H54 (cell line): ENCODE data around the gene NUP107.

Experiments
- DNase-seq: peaks from one replicate; pipeline ENCODE4 v3.0.0; 2011; ENCODE audit warnings: low spot score, mixed read lengths; ENCODE audit not compliant: insufficient read length
- FAIRE-seq: peaks from 3 replicates; lab custom pipeline; 2011; peaks lifted over from hg19 to GRCh38; lab: Jason Lieb, UNC
- POLR2A ChIP-seq: IDR thresholded peaks from 2 replicates; pipeline ENCODE4 v1.6.1; 2011; ENCODE audit warnings: low read depth, mild to moderate bottlenecking, low read length

Gene NUP107

DNA sequence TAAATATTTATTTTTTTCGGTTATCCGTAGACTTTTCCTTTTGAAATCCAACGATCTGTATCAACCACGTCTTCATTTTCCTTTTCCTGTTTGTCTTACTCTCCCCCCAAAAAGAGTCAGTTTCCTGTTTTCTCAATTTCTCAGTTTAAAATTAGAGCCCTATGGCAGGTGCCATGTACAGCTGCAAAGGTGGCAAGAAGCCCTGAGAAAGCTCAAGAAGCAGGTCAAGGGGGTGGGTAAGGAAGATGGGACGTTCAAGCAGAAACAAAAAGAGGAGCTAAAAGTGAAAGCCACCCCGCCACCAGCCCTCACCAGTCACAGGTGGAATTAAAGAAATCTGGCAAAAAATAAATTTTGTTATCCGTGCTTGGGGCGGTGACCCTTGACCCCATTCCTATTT is 85.9 kb downstream of the NUP107 start:
- no peak for TF ChIP-seq POLR2A
- FAIRE-seq (no peak), DNase-seq (no peak)

DNA sequence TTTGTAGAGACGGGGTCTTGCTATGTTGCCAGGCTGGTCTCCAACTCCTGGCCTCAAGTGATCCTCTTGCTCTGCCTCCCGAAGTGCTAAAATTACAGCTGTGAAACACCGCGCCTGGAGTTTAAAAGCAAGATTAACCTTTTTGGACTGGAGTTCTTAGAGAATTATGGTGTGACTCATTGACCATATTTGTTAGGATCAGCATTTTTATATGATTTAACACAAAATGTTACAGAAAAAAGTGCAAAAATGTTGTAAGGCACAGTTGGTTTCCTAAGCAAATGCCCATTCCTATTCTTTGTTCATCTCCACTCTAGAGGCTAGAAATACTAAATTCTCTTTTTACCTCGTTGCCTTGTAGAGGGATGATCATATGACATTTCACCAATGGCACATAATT is 86.8 kb downstream of the NUP107 start:
- no peak for DNase-seq
- no peak for TF ChIP-seq POLR2A
- no peak for FAIRE-seq

DNA sequence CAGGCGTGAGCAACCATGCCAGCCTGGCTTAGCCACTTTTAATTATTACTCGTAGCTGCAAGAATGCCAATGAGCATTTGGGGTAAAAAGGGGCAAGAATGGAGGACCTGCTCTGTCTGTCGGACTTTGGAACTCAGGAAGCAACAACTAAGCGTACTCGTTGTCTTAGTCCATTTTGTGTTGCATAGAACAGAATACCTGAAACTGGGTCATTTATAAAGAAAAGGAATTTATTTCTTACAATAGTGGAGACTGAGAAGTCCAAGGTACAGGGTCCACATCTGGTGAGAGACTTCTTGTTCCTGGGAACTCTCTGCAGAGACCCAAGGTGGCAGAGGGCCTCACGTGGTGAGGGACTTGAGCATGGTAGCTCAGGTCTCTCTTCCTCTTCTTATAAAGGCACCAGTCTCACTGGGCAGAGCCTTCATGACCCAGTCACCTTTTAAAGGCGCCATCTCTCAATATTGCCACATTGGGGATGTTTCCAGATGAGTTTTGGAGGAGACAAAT is 88.4 kb downstream of the NUP107 start:
- FAIRE-seq, result no peak
- no peak for DNase-seq
- no peak for TF ChIP-seq POLR2A

DNA sequence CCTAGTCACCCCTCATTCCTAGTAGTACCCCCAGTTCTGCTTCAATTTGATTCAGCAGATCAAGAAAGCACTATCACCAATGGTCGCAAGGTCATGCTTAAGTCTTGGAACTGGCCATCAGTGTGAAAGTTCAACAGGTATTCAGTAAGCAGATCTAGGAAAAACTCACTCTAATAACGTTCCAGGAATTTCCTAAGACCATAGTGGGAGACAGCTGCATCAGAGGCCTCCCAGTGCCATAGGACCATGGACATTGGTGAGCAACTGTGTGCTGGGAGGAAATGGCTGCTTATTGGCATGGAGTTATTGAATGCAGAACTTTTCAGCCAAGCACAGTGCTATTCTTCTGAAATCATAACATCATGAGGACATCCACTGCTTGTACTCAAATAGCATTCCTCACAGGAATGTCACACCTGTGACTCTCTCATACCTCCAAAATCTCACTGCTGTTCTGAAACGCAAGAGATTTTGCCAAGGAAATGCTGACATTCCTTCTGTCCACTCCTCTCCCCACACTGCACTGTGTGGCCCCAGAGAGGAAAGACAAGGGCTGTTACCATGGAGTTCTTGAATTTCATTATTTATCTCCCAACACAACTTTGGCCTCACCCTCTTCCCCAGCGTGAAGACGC is 90.3 kb downstream of the NUP107 start:
- DNase-seq (no peak), FAIRE-seq (no peak)
- TF ChIP-seq POLR2A, result no peak

DNA sequence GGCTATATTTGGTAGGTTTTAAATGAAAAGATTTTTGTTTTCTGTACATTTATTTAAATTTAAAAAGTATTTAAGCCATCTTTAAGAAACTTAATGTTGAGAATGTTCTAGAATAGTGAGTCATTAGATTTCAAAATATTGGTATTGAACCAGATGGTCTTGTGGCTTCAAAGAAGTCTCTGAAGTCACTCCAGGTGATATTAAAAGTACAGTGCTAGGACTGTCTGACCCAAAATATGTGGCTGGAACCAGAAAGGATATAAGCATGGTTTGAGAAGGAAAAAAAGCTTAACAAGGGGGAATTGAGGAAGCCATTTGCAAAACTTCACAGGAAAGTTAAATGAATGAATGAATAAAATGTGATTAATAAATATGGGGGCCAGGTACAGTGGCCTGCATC is 92.5 kb downstream of the NUP107 start:
- no peak for FAIRE-seq
- no peak for DNase-seq
- no peak for TF ChIP-seq POLR2A

DNA sequence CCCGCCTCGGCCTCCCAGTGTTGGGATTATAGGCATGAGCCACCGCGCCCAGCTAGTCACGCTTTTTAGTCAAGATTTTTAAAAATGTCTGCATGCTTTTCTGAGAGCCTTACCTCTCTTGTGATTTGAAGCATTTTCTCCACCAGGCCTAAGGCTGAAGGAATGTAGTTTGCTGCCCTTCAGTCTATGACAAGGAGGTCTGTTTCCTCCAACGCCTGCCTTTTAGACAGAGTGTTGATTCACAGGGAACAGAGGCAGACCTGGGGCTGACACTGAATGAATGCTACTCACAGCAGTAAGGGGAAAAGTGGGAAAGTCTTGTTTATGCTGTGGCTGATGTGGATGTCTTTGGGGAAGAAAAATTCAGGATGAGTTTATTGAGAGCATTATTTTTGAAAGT is 94.0 kb downstream of the NUP107 start:
- DNase-seq (no peak), FAIRE-seq (no peak)
- TF ChIP-seq POLR2A, result no peak

DNA sequence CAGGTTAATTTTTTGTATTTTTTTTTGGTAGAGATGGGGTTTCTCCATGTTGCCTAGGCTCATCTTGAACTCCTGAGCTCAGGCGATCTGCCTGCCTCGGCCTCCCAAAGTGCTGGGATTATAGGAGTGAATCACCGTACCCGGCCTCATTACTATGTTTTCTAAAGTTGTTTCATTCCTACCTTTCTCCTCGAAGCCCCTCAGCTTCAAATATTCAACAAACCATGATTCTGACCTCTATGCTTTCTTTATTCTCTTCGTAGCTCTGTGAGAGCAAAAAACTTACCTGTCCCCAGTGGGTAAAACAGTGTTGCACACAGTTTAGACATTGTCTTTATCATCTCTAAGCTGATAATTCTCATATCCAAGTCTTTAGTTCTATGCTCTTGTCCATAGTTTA is 95.0 kb downstream of the NUP107 start:
- DNase-seq, result no peak
- no peak for TF ChIP-seq POLR2A
- no peak for FAIRE-seq

DNA sequence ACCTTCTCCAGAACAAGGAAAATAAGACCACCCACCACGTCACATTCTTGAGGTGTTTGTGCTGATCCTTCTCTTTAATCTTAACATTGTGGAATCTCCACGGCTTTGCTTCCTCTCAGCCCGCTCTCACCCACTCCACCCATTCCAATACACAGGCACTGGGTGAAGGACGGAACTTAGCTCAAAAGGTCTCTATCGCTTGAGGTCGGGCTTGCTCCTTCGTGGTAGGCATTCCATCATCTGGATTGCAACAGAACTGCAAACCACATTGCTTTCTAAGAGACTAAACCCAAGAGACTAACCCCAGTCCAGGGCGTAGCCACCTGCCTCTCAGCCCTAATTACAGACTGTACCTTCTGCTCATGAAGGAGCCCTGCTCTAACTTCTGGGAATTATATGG is 97.2 kb downstream of the NUP107 start:
- TF ChIP-seq POLR2A, result no peak
- FAIRE-seq (no peak), DNase-seq (no peak)

DNA sequence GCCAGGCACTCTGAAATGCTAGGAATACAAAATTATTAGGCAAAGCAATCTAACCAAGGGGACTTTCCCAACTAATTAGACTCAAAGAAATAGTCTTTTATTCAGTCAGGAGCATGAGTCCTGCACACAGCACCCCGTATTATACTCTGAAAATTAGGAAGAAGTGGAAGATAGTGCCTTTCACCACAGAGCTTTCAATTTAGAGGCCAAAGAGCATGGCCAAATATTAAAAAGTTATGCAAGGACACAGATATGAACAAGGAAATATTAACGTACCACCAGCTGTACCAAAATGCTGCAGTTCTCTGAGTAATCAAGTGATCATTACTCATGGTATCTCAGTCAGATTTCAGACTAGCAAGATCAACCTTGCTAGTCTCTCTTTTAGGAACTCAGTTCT is 98.6 kb downstream of the NUP107 start:
- no peak for DNase-seq
- TF ChIP-seq POLR2A, result no peak
- FAIRE-seq, result no peak

DNA sequence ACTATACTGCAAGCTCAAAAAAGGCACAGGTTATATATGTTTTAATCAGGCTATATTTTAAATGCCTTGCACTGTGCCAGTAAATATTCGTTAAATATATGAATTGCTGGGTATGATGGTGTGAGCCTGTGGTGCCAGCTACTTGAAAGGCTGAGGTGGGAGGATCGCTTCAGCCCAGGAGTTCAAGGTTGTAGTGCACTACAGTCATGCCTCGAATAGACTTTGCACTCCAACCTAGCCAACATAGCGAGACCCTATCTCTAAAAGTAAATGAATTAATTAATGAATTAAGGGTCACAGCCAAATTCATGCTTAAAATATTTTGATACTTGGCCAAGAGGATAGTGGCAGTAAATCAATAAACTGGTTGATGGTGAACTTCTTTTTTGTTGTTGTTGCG is 99.0 kb downstream of the NUP107 start:
- FAIRE-seq, result no peak

DNA sequence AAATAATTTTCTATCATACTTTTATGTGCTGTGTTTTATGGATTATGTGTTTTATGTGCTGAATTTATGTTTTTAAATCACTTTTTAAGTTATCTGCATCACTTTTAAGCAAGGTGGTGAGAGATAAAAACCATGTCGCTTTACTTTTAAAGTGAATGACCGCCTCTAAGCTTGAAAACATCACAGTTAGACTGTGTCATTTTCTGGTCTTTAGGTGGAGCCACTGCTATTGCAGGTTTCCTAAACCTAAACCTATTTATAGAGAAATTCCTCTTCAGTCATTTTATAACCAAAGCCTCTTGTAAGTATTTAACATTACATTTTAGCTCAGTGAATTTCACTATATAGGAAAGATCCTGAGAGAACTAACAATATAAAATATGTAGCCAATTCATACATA is 100.2 kb downstream of the NUP107 start:
- no peak for TF ChIP-seq POLR2A
- no peak for DNase-seq
- FAIRE-seq, result no peak

More for the DNA sequence above, 99.0 kb downstream of the NUP107 start:
- no peak for DNase-seq
- no peak for TF ChIP-seq POLR2A

DNA sequence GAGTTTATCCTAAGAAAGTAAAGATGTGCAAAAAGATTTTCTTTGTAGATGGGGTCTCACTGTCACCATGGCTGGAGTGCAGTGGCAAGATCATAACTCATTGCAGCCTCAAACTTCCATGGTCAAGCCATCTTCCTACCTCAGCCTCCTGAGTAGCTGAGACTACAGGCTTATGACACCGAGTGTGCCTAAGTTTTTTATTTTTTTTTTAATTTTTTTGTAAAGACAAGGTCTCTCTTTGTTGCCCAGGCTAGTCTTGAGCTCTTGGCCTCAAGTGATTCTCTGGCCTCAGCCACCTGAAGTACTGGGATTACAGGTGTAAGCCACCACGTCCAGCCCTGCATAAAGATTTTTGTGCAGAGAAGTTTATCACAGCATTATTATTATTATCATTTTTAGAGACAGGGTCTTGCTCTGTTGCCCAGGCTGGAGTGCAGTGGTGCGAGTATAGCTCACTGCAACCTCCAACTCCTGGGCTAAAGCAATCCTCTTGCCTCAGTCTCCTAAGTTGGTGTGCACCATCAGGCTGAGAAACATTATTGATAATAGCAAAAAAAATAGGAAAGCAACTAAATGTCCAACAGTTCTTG is 101.9 kb downstream of the NUP107 start:
- DNase-seq (no peak), FAIRE-seq (no peak)
- no peak for TF ChIP-seq POLR2A

DNA sequence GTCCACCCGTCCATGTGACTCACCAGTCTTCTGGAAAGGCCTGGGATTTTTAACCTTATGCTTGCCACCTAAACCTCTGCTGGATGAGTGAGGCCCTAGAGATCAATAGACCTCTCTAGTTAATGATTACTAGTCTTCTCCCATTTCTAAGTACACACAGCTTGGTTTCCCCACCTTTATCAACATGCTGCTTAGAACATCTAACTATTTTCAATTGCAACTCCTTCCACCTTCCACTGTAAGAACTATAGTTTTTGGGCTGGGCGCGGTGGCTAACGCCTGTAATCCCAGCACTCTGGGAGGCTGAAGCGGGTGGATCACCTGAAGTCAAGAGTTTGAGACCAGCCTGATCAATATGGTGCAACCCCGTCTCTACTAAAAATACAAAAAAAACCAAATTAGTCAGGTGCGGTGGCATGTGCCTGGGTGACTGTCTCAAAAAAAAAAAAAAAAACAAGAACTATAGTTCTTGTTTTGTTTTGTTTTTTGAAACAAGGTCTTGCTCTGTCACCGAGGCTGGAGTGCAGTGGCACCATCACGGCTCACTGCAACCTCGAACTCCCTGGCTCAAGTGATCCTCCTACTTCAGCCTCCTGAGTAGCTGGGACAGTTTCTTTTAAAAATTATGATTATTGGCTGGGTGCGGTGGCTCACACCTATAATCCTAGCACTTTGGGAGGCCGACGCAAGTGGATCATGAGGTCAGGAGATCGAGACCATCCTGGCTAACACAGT is 102.5 kb downstream of the NUP107 start:
- no peak for TF ChIP-seq POLR2A
- DNase-seq (no peak), FAIRE-seq (no peak)
